Mucosa of gallbladder (tissue), 1 donor: ENCODE data around the gene CMC1. TPM values are rescaled to one million over a fixed set of nuclear protein-coding genes. Genes with fewer than 3 reads are reported as not detected.
"Not testable (repeated sequence)": the region's sequence is repeated elsewhere in the genome, so short reads cannot be mapped to it uniquely, and the experiment has no call there.

Source experiments
- DNase-seq: peaks from one replicate; pipeline ENCODE4 v3.0.0-alpha.2; 2020; ENCODE audit warnings: low spot score
- total RNA-seq: library from RNA; stranded (reverse); gene quantifications from one replicate; pipeline ENCODE4 v1.2.1, GENCODE V29; 2021
- donor health status: DM: no; HTN: no; CAD: no.

Gene CMC1
- total RNA-seq, 1 donor from 2014 or later: 25.9 TPM

DNA sequence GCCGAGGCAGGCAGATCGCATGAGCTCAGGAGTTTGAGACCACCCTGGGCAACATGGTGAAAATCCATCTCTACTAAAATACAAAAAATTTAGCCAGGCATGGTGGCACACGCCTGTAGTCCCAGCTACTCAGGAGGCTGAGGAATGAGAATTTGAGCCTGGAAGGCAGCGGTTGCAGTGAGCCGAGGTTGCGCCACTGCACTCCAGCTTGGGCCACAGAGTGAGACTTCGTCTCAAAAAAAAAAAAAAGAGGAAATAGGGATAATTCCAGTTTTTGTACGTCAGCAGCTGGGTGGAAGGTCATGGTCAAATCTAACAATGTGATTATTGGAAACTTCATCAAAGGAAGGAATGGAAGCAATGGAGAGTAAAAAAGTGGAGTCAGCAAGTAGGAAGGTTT is 3.1 kb downstream of the CMC1 start:
- DNase-seq: no peak

DNA sequence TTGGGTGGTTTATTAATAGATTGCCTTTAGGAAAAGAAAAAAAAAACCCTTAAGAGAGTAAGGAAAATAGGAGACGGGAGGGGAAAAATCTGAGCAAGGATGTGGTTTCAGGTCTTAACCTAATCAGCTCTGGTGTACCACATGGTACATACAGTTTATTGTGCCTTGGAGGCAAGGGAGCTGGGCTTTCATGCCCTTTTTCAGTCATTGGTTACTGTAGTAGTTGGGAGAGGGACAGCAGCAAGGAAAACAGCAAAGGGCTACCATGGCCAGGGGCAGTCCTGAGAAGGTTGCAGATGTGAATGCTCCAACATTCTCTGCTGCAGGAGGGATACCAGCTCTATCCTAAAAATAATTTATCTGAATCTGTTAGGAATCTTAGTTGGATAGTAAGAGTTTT is 5.9 kb downstream of the CMC1 start:
- DNase-seq: no peak

DNA sequence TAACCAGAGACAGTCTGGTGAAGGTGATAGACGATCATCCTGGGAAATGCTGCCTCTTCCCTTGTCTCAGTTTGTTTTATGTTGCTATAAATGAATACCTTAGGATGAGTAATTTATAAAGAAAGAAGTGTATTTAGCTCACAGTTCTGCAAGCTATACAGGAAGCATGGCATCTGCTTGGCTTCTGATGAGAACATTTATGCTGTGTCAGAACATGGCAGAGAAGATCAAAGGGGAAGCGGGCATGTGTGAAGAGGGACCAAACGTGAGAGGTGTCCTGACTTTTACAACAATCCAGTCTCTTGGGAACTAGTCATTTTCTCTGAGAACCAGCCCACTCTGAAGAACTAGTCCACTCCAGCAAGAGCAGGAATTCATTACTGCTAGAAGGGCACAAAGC is 9.6 kb downstream of the CMC1 start:
- DNase-seq: no peak

DNA sequence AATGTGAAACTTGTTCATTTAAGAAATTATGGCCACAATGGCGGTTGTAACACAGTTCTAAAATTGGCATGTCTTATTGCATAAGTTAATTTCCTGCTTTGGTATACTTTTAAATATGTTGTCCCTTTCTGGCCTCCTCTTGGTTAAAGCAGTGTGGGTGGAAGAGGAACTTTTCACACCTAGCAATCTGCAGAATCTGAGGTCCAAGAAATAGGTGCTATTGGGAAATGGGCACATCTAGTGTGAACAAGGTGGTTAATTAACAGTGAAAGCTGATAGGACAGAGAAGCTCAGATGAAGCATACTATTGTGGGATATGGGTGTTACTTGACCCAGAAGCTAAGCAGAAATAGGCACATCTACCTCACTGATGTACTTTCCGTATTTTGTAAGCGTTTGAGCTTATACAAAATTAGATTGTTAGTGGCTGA is 10.6 kb downstream of the CMC1 start:
- DNase-seq: no peak

DNA sequence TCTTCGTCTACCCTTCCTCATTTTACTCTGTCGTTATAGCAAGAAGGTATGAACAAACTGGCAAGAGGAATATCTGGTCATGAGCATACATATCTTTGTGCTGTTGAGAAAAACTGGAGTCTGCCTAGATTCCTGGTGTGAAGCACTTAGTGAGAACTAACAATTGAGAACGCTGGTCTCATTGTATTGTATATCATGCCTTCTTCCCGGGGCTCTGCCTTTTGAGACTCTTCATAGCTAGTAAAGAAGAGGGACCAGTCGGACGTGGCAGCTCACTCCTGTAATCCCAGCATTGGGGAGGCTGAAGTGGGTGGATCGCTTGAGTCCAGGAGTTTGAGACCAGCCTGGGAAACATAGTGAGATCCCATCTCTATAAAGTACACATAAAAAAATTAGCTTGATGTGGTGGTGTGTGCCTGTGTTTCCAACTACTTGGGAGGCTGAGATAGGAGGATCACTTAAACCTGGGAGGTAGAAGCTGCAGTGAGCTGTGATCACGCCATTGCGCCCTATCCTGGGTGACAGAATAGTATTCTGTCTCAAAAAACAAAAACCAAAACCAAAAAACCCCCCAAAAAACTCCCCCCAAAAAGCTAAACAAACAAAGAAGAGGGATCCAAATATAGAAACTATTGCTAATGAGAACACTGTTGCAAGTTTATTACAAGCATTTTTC is 11.8 kb downstream of the CMC1 start:
- no peak for DNase-seq

DNA sequence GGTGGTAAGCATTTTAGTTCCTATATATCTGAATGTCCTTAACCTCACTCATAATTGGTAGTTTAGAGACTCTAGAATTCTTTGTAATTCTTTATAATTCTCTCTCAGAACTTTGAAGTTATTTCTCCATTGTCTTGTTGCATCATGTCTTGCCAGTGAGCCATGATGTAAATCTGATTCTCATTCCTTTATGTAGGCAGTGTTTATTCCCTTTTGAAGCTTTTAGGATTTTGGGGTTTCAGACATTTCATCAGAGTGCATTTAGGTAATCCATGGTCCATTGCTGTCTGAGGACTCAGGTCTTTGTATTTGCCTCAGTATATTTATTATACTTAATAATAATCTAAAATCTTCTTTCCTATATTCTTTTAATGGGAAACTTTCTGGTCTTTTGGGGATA is 20.6 kb downstream of the CMC1 start:
- DNase-seq: no peak

DNA sequence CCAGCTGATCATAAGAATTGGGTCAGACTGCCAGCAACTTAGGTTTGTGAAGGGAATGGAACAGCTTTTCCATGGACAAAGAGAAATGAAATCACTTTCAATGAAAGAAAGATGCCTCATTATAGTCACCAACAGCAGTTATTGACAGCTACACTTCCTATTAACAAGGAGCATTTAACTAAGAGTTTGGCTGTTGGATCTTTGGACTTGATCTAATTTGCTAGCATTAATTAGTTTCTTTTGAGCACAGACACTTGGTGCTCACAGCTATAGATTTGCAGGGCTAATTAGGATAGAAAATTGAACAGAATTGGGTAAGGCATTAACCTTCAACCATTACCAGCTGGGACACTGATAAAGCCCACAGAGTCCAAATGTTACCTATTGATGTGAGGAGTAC is 24.2 kb downstream of the CMC1 start:
- no peak for DNase-seq

DNA sequence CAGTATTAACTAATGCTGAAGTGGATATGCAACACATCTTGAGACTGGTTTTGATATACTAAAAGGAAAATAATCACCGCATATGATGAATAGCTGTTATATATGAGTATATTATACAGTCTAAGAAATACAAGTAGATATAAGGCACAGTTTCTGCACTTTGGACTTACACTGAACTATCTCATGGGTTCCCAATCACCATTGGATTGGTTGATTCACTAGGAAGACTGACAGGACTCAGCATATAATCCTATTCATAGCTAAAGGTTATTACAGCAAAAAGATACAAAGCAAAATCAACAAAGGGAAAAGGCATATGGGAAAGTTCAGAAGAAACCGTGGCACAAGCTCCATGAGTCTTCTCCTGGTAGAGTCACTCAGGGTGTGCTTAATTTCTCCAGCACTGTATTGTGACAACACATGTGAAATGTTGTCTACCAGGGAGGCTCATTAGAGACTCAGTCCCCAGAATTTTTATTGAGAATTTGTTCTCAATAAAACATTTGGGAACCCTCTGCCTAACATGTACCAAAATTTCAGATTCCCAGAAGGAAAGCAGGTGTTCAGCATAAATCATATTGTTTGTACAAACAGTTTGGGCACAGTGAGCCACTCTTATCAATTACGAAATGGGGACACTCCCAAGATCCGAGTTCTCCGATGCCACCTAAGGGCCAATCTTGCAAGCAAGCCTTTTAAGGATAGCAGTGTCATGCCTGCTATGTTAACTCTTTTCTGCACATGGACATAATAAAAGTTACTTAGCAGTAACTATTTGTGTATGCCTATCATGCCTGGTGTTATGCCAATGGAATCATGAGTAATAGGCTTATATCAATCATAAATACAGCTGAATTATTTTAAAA is 26.8 kb downstream of the CMC1 start:
- DNase-seq: no peak

DNA sequence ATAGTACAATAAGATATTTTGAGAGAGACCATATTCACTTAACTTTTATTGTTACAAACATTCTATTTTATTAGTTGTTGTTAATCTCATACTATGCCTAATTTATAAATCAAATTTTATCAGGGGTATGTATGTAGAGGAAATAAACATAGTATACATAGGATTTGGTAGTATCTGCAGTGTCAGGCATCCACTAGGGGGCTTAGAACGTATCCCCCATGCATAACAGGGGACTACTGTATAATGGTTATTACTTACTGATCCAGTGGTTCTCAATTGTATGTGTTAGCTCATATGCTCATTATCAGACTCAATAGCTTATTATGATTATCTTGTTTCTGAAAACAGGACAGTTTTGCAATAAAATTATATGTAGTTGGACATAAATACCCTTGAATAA is 27.6 kb downstream of the CMC1 start:
- no peak for DNase-seq

DNA sequence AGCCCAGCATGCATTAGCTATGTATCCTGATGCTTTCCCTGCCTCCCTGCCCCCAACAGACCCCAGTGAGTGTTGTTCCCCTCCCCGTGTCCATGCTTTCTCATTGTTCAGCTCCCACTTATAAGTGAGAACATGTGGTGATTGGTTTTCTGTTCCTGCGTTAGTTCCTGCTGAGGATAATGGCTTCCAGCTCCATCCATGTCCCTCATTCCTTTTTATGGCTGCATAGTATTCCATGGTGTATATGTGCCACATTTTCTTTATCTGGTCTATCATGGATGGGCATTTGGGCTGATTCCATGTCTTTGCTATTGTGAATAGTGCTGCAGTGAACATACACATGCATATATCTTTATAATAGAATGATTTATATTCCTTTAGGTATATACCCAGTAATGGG is 28.5 kb downstream of the CMC1 start:
- not testable (repeated sequence) for DNase-seq

DNA sequence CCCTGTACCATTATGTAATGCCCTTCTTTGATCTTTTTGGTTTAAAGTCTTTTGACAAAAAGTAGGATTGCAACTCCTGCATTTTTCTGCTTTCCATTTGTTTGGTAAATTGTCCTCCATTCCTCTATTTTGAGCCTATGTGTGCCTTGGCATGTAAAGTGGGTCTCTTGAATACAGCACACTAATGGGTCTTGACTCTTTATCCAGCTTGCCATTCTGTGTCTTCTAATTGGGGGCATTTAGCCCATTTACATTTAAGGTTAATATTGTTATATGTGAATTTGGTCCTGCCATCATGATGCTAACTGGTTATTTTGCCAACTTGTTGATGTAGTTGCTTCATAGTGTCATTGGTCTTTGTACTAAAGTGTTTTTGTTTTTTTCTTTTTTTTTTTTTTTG is 32.4 kb downstream of the CMC1 start:
- no peak for DNase-seq

DNA sequence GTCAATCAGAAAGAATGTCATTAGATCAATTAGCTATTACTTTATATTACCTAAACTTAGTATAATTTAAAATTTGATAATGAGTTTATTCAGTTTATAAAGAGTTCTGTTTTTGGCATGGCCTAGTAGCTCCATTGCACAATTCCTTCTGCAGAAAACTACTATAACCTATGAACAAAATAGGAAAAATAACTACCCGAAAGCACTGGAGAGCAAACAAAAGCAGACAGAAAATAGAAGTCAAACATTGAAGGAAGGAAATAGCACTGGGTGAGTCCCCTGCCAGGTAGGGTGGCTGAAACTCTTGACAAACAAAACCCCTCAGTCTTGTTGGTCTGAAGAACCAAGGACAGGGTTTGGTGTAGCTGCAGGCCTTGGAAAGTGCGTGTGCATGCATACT is 37.5 kb downstream of the CMC1 start:
- no peak for DNase-seq

DNA sequence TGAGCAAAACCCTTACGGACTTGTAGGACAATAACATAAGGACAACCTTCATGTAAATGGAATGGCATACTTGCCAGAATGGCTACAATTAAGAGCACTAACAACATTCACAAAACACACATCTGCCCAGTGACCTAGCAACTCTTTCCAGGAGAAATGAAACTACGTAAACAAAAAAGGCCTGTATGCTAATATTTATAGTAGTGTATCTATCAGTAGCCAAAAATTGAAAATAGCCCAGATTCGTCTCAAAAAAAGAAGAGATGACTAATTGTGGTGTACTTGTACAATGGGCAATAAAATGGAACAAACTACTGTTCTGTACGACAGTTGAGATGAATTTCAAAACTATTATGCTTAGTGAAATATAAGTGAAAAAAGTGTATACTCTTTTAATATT is 38.4 kb downstream of the CMC1 start:
- no peak for DNase-seq

DNA sequence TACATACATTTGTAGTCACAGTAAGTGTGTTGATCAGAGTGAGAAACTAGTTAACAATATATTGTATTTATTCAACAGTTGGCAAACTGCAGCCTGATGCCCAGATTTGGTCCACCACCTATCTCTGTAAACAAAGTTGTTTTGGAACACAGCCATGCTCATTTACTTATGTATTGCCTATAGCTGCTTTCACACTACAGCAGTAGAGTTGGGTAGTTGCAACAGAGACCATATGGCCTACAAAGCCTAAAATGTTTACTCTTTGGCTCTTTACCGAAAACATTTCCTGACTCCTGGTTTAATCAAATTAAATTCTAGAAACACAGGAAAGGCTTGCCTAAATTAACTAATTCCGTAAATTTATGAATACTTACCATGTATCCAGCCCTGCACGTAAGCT is 39.4 kb downstream of the CMC1 start:
- no peak for DNase-seq

DNA sequence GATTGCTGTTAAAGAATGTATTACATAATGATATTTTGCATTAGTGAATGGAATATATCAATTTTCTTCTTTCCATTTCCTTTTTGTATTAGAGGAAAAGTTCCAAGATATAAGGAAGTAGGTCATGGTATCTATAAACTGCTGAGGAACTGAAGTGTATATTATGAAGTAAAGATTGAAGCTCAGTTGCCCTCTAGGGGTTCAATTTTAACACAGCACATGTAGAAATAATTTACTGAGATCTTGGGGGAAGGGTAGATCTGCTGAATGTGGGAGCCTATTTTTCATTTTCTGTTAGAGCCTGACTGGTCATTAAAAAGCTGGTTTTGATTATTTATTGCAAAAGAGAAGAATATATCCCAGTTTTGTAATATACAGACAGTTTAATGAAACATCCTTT is 45.2 kb downstream of the CMC1 start:
- DNase-seq: no peak

DNA sequence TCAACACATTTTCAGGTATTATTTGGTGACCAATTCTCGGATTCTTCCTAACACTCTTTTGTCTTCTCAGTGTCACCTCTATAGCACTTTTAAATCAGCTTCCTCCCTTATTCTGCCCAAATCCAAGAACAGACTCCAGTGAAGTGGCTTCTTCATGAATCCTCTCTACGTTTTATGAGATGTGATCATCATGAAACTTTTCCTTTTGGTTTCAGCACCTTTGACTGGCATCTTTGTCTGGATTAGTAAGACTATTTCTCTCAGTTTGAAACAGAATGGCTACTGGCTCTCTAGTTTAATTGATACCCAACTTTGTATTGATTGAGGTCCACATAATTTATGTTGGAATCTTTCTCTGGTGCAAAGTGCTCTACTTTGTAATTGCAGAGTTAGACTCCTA is 45.6 kb downstream of the CMC1 start:
- DNase-seq: no peak

DNA sequence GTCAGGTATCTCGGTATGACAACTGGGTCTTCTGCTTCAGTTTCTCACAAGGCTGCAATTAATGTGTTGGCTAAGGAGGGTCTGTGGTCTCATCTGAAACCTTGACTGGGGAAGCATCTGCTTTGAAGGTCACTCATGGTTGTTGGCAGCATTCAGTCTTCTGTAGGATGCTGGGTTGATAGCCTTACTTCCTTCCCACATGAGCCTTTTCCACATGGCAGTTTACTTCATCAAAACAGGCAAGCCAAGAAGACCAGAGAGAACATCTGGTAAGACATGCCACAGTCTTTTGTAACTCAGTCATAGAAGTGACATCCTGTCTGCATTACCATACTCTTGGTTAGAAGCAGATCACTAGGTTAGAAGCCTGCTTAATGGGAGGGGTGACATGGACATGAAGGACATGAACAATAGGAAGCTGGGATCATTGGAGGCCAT is 49.5 kb downstream of the CMC1 start:
- no peak for DNase-seq

DNA sequence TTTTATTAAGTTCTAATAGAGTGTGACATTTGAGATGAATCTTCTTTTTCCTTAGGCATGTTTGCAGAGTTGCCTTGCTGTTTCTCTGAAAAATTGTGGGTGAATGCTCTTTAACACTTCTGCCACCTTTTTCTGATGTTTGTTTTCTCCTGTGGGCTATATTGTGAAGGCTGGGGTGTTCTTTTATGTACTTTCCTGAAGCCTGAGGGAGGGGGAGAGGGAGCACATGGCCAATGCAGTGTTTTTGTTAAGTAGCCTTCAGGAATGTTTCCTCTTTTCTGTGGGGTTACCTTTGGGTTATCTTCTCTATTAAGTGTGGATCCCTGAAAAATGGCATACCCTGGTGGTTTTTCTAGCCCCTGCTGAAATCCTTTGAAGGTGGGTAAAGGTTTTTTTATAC is 50.2 kb downstream of the CMC1 start:
- no peak for DNase-seq

DNA sequence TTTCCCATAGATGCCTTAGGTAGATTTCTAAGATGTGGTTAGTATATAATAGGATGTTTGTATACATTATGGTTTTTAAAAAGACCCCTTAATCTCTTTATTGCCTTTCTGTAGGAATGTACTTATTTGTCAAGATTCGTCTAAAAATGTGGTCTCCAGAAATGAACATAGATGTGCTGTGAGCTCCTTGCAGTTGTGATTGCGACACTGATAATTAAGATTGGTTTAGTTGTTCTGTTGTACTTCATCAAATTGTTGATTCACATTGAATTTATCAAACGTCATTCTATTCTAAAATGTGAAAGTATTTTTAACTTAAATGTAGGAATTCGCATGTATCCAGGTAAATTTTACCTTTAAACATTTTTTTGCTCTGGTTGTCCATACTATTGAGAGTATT is 51.2 kb downstream of the CMC1 start:
- DNase-seq: no peak

DNA sequence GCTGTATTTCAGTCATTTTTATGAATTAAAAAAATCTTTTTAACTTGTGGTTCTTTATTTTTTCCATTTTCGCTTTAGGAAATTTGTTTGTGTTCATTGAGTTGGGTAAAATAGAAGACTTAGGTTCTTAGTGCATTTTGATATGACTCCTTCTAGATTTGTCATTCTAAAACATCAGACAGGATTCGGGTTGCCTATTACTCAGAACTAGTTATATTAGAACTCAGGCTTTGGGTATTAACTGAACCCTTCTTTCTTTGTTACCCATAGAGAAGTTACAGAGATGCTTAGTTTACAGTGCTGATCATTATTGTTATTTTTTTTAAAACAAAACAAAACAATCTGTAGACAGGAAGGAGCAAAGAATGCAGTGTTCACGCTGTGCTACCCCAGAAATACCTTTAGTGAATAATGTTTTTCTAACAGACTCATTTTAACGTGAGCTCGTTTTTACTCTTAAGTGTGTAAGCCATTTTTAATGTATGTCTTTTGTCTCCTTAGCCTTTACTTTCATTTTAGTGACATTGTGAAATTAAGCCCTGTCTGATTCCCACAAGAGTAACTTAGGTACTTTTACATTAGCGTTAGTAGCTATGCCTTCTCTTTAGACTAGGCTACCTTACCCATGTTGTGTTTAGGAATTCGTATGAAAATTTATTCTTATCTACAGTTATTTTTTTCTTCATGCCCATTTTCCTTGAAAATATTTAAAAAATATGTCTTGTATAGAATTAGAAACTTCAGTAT is 53.4 kb downstream of the CMC1 start:
- DNase-seq: no peak

DNA sequence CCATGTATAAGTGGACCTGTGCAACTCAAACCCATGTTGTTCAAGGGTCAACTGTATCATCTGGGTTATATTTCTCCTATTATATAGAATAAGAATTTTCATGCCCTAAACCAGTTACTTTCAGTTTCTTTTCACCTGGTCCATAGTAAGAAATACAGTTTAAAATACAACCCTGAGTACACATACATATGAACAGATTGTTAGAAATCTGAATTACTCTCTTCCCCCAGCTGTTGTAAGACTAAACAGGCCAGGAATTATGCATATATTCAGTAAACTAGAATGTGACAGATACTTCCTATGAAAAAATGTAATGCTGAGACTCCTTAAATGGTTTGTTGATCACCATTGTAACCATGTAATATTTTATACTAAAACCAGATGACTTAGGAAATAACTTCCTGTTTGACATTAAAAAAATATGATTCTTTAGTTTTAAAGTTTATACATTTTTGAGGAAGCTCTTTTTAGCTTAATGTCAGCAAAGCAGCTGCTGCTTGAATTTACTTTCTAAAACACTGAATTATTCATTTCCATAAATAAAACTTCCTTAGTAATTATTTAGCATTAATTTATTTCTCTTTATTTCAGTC is 54.6 kb downstream of the CMC1 start:
- no peak for DNase-seq

DNA sequence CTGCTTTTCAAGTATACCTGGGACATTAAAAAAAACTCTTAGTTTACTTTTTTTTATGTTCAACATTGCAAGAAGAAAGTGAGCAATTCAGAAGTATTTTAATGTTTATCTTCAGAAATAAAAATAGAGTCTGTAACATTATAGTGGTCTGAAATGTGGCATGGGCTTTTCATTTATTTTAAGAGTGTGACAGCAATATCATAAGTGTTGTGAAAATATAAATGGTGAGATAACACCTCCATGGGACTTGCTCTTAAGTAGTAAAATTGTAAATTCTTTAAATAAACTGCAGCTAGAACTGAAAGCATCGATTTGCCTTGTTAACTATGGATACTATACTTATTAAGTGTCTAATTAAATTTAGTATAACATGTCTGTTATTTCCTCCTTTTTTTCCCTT is 58.3 kb downstream of the CMC1 start:
- DNase-seq: no peak
